Measurements from ENCODE around the gene DSEL.

- no peak for TF ChIP-seq CTCF (IDR thresholded peaks at IDR 0.05)
- no peak for TF ChIP-seq EP300 (IDR thresholded peaks at IDR 0.05)
- TF ChIP-seq POLR2A (IDR thresholded peaks at IDR 0.05; ENCODE audit: low read depth): no peak
These were observed 33.3 kb downstream of the DSEL start for GRCh38 chr18:67483237-67483636.
